ENCODE measurements around the gene PPM1M.

Gene PPM1M

GRCh38 chr3:52231502-52232278, 13.9 kb upstream of the PPM1M start (continued):
- TF ChIP-seq ZSCAN4 (tag by site-specific recombination; IDR thresholded peaks at IDR 0.05): no peak
- no peak for TF ChIP-seq ZNF239 (tag by site-specific recombination; IDR thresholded peaks at IDR 0.05)
- TF ChIP-seq ZNF610 (tag by site-specific recombination; IDR thresholded peaks at IDR 0.05; ENCODE audit: borderline replicate concordance): no peak
- 0 out of 2 replicates have a peak, but pooled peaks have one; percentile 14 for TF ChIP-seq ZNF692 (tag by site-specific recombination; IDR thresholded peaks at IDR 0.05)
- no peak for TF ChIP-seq GLI2 (tag by site-specific recombination; IDR thresholded peaks at IDR 0.05; ENCODE audit: borderline replicate concordance, low read depth)
- no peak for TF ChIP-seq ZNF404 (tag by site-specific recombination; IDR thresholded peaks at IDR 0.05)
- no peak for TF ChIP-seq ZNF776 (tag by site-specific recombination; IDR thresholded peaks at IDR 0.05; ENCODE audit: borderline replicate concordance)
- peak; percentile 85; the same call in 1 of the 2 replicates for TF ChIP-seq SCRT1 (tag by site-specific recombination; IDR thresholded peaks at IDR 0.05; ENCODE audit: borderline replicate concordance)
- TF ChIP-seq ZNF558 (tag by site-specific recombination; IDR thresholded peaks at IDR 0.05): no peak
- TF ChIP-seq ZNF19 (tag by site-specific recombination; IDR thresholded peaks at IDR 0.05; ENCODE audit: low read depth): no peak
- no peak for TF ChIP-seq ZNF114 (tag by site-specific recombination; IDR thresholded peaks at IDR 0.05)
- TF ChIP-seq ZNF16 (tag by site-specific recombination; IDR thresholded peaks at IDR 0.05; ENCODE audit: low read depth): no peak
- no peak for TF ChIP-seq ZBTB48 (tag by site-specific recombination; IDR thresholded peaks at IDR 0.05)
- no peak for TF ChIP-seq ZNF600 (tag by site-specific recombination; IDR thresholded peaks at IDR 0.05)
- no peak for TF ChIP-seq AEBP2 (tag by site-specific recombination; IDR thresholded peaks at IDR 0.05; ENCODE audit: borderline replicate concordance)
- no peak for TF ChIP-seq ZNF529 (tag by site-specific recombination; IDR thresholded peaks at IDR 0.05; ENCODE audit: insufficient replicate concordance)
- no peak for TF ChIP-seq ZNF513 (tag by site-specific recombination; IDR thresholded peaks at IDR 0.05)
- no peak for TF ChIP-seq WT1 (tag by site-specific recombination; IDR thresholded peaks at IDR 0.05)
- no peak for TF ChIP-seq SP7 (tag by site-specific recombination; IDR thresholded peaks at IDR 0.05)
- TF ChIP-seq ZNF23 (tag by site-specific recombination; IDR thresholded peaks at IDR 0.05; ENCODE audit: borderline replicate concordance): no peak
- TF ChIP-seq ZBTB8A (tag by site-specific recombination; IDR thresholded peaks at IDR 0.05): no peak
- TF ChIP-seq ZNF837 (tag by site-specific recombination; IDR thresholded peaks at IDR 0.05): no peak
- no peak for TF ChIP-seq REST (tag by site-specific recombination; IDR thresholded peaks at IDR 0.05)
- peak; percentile 52; the same call in 1 of the 2 replicates for TF ChIP-seq ZIC2 (tag by site-specific recombination; IDR thresholded peaks at IDR 0.05)
- TF ChIP-seq ZBTB17 (tag by site-specific recombination; IDR thresholded peaks at IDR 0.05): peak; percentile 50; the same call in 1 of the 2 replicates

Data from HEK293 (cell line).